NOMO-1 treated with dmso at 0.1 percent for 144 hours (cell line): ENCODE data around the gene CDH4.

Experiments used
- DNase-seq: peaks from one replicate; lab custom pipeline; 2025; ENCODE audit not compliant: unreplicated experiment; lab: John Stamatoyannopoulos, UW

Gene CDH4

GRCh38 chr20:61251529-61252393 lies at the start of gene CDH4:
Gene CDH4, plus strand, starts transcription at chr20:61252261.
- no peak for DNase-seq

GRCh38 chr20:61203320-61203719 lies 48.7 kb upstream of the CDH4 start:
- no peak for DNase-seq

- no peak for DNase-seq
Observed at GRCh38 chr20:61204206-61204605, 47.9 kb upstream of the CDH4 start.

GRCh38 chr20:61205769-61206168 lies 46.3 kb upstream of the CDH4 start:
- DNase-seq = no peak

- DNase-seq = no peak
Observed at GRCh38 chr20:61210862-61211261, 41.2 kb upstream of the CDH4 start.

GRCh38 chr20:61217848-61218247 lies 34.2 kb upstream of the CDH4 start:
- DNase-seq = no peak

GRCh38 chr20:61219021-61219431 lies 33.0 kb upstream of the CDH4 start:
- no peak for DNase-seq

- no peak for DNase-seq
Observed at GRCh38 chr20:61220131-61220530, 31.9 kb upstream of the CDH4 start.

- DNase-seq = no peak
Observed at GRCh38 chr20:61220626-61221325, 31.3 kb upstream of the CDH4 start.

- no peak for DNase-seq
Observed at GRCh38 chr20:61222699-61223098, 29.4 kb upstream of the CDH4 start.

GRCh38 chr20:61223121-61223520 lies 28.9 kb upstream of the CDH4 start:
- DNase-seq = no peak

- DNase-seq = no peak
Observed at GRCh38 chr20:61230166-61230565, 21.9 kb upstream of the CDH4 start.

GRCh38 chr20:61233590-61233989 lies 18.5 kb upstream of the CDH4 start:
- no peak for DNase-seq

GRCh38 chr20:61234224-61234890 lies 17.7 kb upstream of the CDH4 start:
- DNase-seq = no peak

GRCh38 chr20:61236713-61237112 lies 15.3 kb upstream of the CDH4 start:
- no peak for DNase-seq

- no peak for DNase-seq
Observed at GRCh38 chr20:61238813-61239212, 13.2 kb upstream of the CDH4 start.

GRCh38 chr20:61240814-61241213 lies 11.2 kb upstream of the CDH4 start:
- no peak for DNase-seq

- no peak for DNase-seq
Observed at GRCh38 chr20:61244213-61244612, 7.8 kb upstream of the CDH4 start.

- DNase-seq = no peak
Observed at GRCh38 chr20:61246269-61246668, 5.8 kb upstream of the CDH4 start.

- DNase-seq = no peak
Observed at GRCh38 chr20:61249626-61250025, 2.4 kb upstream of the CDH4 start.

GRCh38 chr20:61252601-61253263 lies 671 bp downstream of the CDH4 start:
- DNase-seq = no peak
